CD14-positive monocyte (primary cell): ENCODE data around the gene TTC33. TPM values are rescaled to one million over a fixed set of nuclear protein-coding genes. Genes with fewer than 3 reads are reported as not detected.
A peak's percentile ranks its signal among the peaks of the same experiment; 100 is the strongest.

Experiments used
- DNase-seq, 3 donors: peaks; one replicate each; pipeline ENCODE4 v3.0.0-alpha.2; 2011 to 2022
- H2AFZ ChIP-seq: 2 replicates; pipeline ENCODE4 v1.6.0; 2012; ENCODE audit warnings: mild to moderate bottlenecking, low read depth, low read length, inconsistent platforms; ENCODE audit not compliant: insufficient read depth, poor library complexity, severe bottlenecking
- H3K27ac ChIP-seq, 2 donors: 1 replicate in 1 of 2; 2 replicates in 1 of 2; pipeline ENCODE4 v1.5.1; 2012 to 2013; ENCODE audit warnings: low read length in 2 of 2, control low read depth in 1 of 2, inconsistent platforms in 1 of 2, low read depth in 1 of 2, mild to moderate bottlenecking in 1 of 2
- H3K27me3 ChIP-seq, 2 donors: one replicate each; pipeline versions ENCODE4 v1.6.0 to v1.6.1; 2011 to 2013; ENCODE audit warnings: low read length in 2 of 2; ENCODE audit not compliant: control insufficient read depth in 2 of 2, insufficient read depth in 2 of 2
- H3K36me3 ChIP-seq, 2 donors: replicated peaks in 1 of 2; 1 replicate in 1 of 2; 2 replicates in 1 of 2; pipeline versions ENCODE4 v1.5.1 to v1.6.1; 2012 to 2013; ENCODE audit warnings: low read length in 2 of 2, control low read depth in 1 of 2, inconsistent platforms in 1 of 2, mild to moderate bottlenecking in 1 of 2; ENCODE audit not compliant: insufficient read depth in 2 of 2, control insufficient read depth in 1 of 2
- H3K4me1 ChIP-seq, 2 donors: 1 replicate in 1 of 2; 2 replicates in 1 of 2; pipeline versions ENCODE4 v1.5.1 to v1.6.1; 2012 to 2013; ENCODE audit warnings: low read length in 2 of 2, control low read depth in 1 of 2, inconsistent platforms in 1 of 2, mild to moderate bottlenecking in 1 of 2, moderate library complexity in 1 of 2; ENCODE audit not compliant: insufficient read depth in 2 of 2, control insufficient read depth in 1 of 2
- H3K4me2 ChIP-seq: replicated peaks from 2 replicates; pipeline ENCODE3; 2012; ENCODE audit warnings: low read length, moderate library complexity, mild to moderate bottlenecking; ENCODE audit not compliant: poor library complexity, severe bottlenecking; ENCODE audit errors: extremely low read depth
- H3K4me3 ChIP-seq, 3 experiments: fragments of 200-600 bp in 1 of 3; sonication (generic) in 1 of 3; replicated peaks in 1 of 3; 1 replicate in 2 of 3; 2 replicates in 1 of 3; pipeline ENCODE4 v1.5.1; 2011 to 2013; ENCODE audit warnings: low read length in 3 of 3, mild to moderate bottlenecking in 3 of 3, control low read depth in 2 of 3, low read depth in 2 of 3, inconsistent platforms in 1 of 3, moderate library complexity in 1 of 3
- H3K79me2 ChIP-seq: 2 replicates; pipeline ENCODE4 v1.6.0; 2012; ENCODE audit warnings: mild to moderate bottlenecking, control low read depth, inconsistent platforms, low read length, moderate library complexity; ENCODE audit not compliant: insufficient read depth
- H3K9ac ChIP-seq: 2 replicates; pipeline ENCODE4 v1.6.0; 2017; ENCODE audit warnings: low read length, mild to moderate bottlenecking; ENCODE audit not compliant: insufficient read depth, poor library complexity, severe bottlenecking
- H3K9me3 ChIP-seq, 2 donors: replicated peaks in 1 of 2; 1 replicate in 1 of 2; 2 replicates in 1 of 2; pipeline versions ENCODE4 v1.5.1 to v1.6.1; 2012 to 2013; ENCODE audit warnings: low read length in 2 of 2, control low read depth in 1 of 2; ENCODE audit not compliant: control insufficient read depth in 1 of 2, insufficient read depth in 1 of 2
- H4K20me1 ChIP-seq: 2 replicates; pipeline ENCODE4 v1.6.0; 2012; ENCODE audit warnings: mild to moderate bottlenecking, low read length, control low read depth, moderate library complexity; ENCODE audit not compliant: insufficient read depth
- H3K27ac Mint-ChIP-seq, 7 donors: one replicate each; pipeline ENCODE4 v1.8.0; 2020; ENCODE audit warnings: mild to moderate bottlenecking in 7 of 7, mixed read lengths in 7 of 7, moderate library complexity in 6 of 7, inconsistent platforms in 2 of 7
- H3K27me3 Mint-ChIP-seq, 3 donors: one replicate each; pipeline ENCODE4 v1.8.0; 2021 to 2022; ENCODE audit warnings: low read depth in 3 of 3, mild to moderate bottlenecking in 3 of 3, mixed read lengths in 3 of 3, moderate library complexity in 3 of 3, inconsistent platforms in 1 of 3
- H3K36me3 Mint-ChIP-seq, 2 donors: one replicate each; pipeline ENCODE4 v1.8.0; 2020; ENCODE audit warnings: mixed read lengths in 2 of 2, inconsistent platforms in 1 of 2, mild to moderate bottlenecking in 1 of 2
- H3K4me1 Mint-ChIP-seq: one replicate; pipeline ENCODE4 v1.8.0; 2020; ENCODE audit warnings: mild to moderate bottlenecking, mixed read lengths
- H3K4me3 Mint-ChIP-seq, 2 donors: one replicate each; pipeline ENCODE4 v1.8.0; 2020; ENCODE audit warnings: mild to moderate bottlenecking in 2 of 2, mixed read lengths in 2 of 2, moderate library complexity in 1 of 2
- H3K9me3 Mint-ChIP-seq, 7 donors: one replicate each; pipeline ENCODE4 v1.8.0; 2020 to 2022; ENCODE audit warnings: mixed read lengths in 7 of 7, mild to moderate bottlenecking in 6 of 7, moderate library complexity in 6 of 7, inconsistent platforms in 2 of 7
- WGBS: methylation state at CpG from one replicate; pipeline ENCODE4 v1.1.5; 2013; ENCODE audit warnings: missing lambda C conversion rate; ENCODE audit not compliant: insufficient coverage; 5-methylcytosine and 5-hydroxymethylcytosine counted together
- intact Hi-C, 2 donors: fragments of 100-400 bp; cut with micrococcal nuclease; formaldehyde crosslinking; loops; one replicate each; pipeline versions ENCODE4 v1.15.0 to v1.15.1; 2023
- polyA plus RNA-seq, 3 donors: library from polyadenylated mRNA; depleted of rRNA in 1 of 3; unstranded in 2 of 3; stranded (reverse) in 1 of 3; fragments of 300-500 nt in 2 of 3; fragments of >200 nt in 1 of 3; fragmentation: Illumina TruSeq in 2 of 3; gene quantifications; 1 replicate in 2 of 3; 2 replicates in 1 of 3; pipeline ENCODE4 v1.2.3, GENCODE V29; 2012 to 2021
- TF ChIP-seq, protein P1 (sequence below): fragments of 200-600 bp; IDR thresholded peaks from one replicate; pipeline ENCODE4 v1.8.0; 2022; ENCODE audit warnings: antibody characterized with exemption, mild to moderate bottlenecking

The TTC33 gene
- polyA plus RNA-seq, 3 donors: 1.5 to 11.7 (median 9.4) TPM

DNA sequence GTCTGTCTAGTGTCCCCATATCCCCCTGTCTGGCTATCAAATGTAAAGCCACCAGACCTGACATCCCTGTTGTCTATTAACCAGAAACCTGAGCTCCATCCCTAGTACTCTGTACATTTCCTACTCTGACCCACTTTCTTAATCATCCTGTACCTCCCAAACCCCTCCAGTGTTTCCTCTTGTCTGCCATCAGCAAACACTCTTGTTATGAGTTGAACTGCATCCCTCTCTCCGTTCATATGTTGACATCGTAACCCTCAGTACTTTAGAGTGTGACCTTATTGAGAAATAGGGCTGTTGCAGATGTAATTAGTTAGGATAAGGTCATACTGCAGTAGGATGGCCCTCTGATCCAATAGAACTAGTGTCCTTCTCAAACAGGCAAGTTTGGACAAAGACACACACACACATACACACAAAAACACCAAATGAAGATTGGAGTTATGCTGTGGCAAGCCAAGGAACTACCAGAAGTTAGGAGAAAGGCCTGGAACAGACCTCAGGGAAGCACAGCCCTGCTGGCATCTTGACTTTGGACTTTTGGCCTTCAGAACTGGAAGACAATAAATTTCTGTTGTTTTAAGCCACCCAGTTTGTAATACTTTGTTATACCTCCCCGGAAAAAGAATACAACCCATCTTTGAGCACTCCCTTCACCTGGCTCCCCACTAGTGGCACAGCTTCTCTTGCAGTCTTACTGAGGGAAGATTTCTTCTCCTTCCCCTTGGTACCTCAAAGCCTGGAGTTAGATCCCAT lies 256.1 kb downstream of the TTC33 start:
- H3K4me3 ChIP-seq: no peak overlapping the region
- no peaks in the 10 kb centered on the region for H3K9me3 Mint-ChIP-seq
- DNase-seq: no peak
- intact Hi-C loops: loop anchor here in 1 of 2 donors (10.0 kb wide), 1 partner anchor 185 kb away; no protein-coding TSS in a partner anchor
- H3K4me2 ChIP-seq: no peak overlapping the region
- H3K27me3 Mint-ChIP-seq: no peaks in the 10 kb centered on the region
- H3K4me3 Mint-ChIP-seq: no peak overlapping the region
- H3K79me2 ChIP-seq: no peaks in the 10 kb centered on the region
- WGBS: no CpG with 5 or more reads among the region's 3 CpGs
- peak overlapping the region; percentile 19 for H2AFZ ChIP-seq
- H4K20me1 ChIP-seq: no peaks in the 10 kb centered on the region
- no peak overlapping the region for H3K27ac Mint-ChIP-seq
- H3K4me1 Mint-ChIP-seq: peaks cover 15% of the 10 kb centered on the region
- H3K4me1 ChIP-seq: peaks cover 38 to 46% of the 10 kb centered on the region in 2 donors
- H3K27ac ChIP-seq: peak overlapping the region in 1 of 2 donors; percentile 2
- no peaks in the 10 kb centered on the region for H3K9me3 ChIP-seq
- TF ChIP-seq, protein P1, sequence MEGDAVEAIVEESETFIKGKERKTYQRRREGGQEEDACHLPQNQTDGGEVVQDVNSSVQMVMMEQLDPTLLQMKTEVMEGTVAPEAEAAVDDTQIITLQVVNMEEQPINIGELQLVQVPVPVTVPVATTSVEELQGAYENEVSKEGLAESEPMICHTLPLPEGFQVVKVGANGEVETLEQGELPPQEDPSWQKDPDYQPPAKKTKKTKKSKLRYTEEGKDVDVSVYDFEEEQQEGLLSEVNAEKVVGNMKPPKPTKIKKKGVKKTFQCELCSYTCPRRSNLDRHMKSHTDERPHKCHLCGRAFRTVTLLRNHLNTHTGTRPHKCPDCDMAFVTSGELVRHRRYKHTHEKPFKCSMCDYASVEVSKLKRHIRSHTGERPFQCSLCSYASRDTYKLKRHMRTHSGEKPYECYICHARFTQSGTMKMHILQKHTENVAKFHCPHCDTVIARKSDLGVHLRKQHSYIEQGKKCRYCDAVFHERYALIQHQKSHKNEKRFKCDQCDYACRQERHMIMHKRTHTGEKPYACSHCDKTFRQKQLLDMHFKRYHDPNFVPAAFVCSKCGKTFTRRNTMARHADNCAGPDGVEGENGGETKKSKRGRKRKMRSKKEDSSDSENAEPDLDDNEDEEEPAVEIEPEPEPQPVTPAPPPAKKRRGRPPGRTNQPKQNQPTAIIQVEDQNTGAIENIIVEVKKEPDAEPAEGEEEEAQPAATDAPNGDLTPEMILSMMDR: no peak
- H3K36me3 ChIP-seq: no peaks in the 10 kb centered on the region
- H3K9ac ChIP-seq: no peak overlapping the region
- H3K36me3 Mint-ChIP-seq: no peaks in the 10 kb centered on the region
- H3K27me3 ChIP-seq: no peaks in the 10 kb centered on the region

DNA sequence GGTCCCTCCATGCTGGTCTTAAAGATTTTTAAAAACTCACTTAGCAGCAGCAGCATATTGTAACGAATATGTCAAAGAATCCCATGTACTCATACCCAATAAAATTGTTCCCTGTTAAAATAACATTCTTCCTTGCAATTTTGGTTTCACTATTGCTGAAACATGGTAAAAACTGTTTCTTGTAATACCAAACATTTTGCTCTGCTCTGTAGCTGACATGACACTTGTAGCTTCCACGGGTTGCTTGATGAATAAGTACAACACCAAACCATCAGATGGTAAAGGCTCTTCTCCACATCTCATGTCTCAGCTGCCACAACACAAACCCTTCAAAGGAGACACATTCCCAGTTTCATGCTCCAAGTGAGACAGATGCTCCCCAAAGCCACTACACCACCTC lies 256.8 kb downstream of the TTC33 start:
- Histone ChIP-seq H3K79me2 (no peaks in the 10 kb centered on the region), H3K36me3 (no peaks in the 10 kb centered on the region), H3K27me3 (no peaks in the 10 kb centered on the region), H2AFZ (peak overlapping the region; percentile 19), H3K4me3 (no peak overlapping the region), H3K4me1 (peaks cover 39 to 47% of the 10 kb centered on the region in 2 donors), H3K4me2 (no peak overlapping the region), H3K9me3 (no peaks in the 10 kb centered on the region), H3K27ac (peak overlapping the region in 1 of 2 donors; percentile 2), H4K20me1 (no peaks in the 10 kb centered on the region), H3K9ac (no peak overlapping the region)
- TF ChIP-seq, protein P1: no peak
- no peaks in the 10 kb centered on the region for H3K9me3 Mint-ChIP-seq
- no peaks in the 10 kb centered on the region for H3K36me3 Mint-ChIP-seq
- no peak for DNase-seq
- no peaks in the 10 kb centered on the region for H3K27me3 Mint-ChIP-seq
- H3K4me3 Mint-ChIP-seq: no peak overlapping the region
- 73% methylated on average over 1 of the region's 2 CpGs for WGBS
- H3K4me1 Mint-ChIP-seq: peaks cover 16% of the 10 kb centered on the region
- intact Hi-C loops: loop anchor here in 1 of 2 donors (10.0 kb wide), 1 partner anchor 186 kb away; no protein-coding TSS in a partner anchor
- no peak overlapping the region for H3K27ac Mint-ChIP-seq
